RPMI8226 (cell line): ENCODE data around the gene XPA.
A peak's percentile ranks its signal among the peaks of the same experiment; 100 is the strongest.
"Not testable (repeated sequence)": the region's sequence is repeated elsewhere in the genome, so short reads cannot be mapped to it uniquely, and the experiment has no call there.

Experiments
- DNase-seq: peaks from one replicate; pipeline ENCODE4 v3.0.0-alpha.2; 2015

XPA gene

DNA sequence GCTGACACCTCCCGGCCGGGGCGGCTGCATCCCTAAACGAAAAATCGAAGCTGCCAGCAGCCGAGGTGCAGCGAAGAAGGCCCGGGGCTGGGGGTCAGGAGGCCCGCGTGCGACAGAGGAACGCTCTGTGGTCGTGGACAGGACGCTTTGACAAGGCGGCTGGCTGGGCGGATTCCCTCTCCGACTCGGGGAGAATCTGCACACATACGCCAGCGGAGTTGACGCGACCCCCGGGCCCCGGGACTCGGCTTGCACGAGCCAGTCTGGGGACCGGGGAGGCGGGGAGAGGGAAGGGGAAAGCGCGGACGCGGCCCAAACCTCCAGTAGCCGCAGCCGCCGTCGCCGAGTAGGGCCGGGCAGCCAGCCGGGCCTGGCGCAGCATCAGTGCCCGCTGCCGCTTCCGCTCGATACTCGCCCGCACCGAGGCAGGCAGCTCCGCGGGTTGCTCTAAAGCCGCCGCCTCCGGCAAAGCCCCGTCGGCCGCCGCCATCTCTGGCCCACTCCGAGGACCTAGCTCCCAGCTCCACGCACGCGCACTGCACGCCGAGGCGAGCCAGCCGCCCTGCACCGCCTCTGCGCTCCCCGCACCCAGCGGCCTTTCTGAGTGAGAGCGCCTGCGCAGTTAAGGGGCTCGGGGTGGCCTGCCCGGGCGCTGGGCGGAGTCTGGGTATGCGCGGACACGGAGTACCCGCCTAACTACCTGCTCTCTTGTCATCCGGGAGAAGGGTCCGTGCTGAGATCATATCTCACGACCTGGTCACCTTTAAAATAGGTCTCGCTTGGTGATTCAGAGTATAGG, at the start of gene XPA:
Gene XPA (minus strand): TSS at position 538 of the 799 bp plus-strand sequence. CDS start 48 bp downstream, at position 490.
- peak; percentile 93 for DNase-seq

- no peak for DNase-seq
Measured at GRCh38 chr9:97744710-97745708, 47.9 kb upstream of the XPA start.

- not testable (repeated sequence) for DNase-seq
Measured at GRCh38 chr9:97744025-97744424, 46.9 kb upstream of the XPA start.

DNA sequence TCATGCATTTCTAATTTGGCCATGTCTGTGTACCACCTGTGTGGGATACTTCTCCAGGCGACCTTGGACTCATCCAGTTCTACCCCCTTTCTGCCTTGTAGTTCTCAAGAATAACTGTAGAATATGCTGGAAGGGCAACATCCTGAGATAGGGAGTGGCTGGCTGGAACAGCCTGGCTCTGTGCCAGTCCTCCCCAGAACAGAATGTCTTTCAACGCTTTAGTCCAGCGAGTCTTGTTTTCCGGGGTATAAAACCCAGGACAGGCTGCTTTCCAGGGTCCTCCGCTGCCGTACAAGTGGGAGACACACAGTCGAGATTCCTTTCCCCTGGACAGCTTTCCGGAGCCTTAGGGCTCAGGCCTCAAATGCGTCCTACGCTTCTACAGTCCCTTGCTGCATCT, 45.4 kb upstream of the XPA start:
- no peak for DNase-seq

DNA sequence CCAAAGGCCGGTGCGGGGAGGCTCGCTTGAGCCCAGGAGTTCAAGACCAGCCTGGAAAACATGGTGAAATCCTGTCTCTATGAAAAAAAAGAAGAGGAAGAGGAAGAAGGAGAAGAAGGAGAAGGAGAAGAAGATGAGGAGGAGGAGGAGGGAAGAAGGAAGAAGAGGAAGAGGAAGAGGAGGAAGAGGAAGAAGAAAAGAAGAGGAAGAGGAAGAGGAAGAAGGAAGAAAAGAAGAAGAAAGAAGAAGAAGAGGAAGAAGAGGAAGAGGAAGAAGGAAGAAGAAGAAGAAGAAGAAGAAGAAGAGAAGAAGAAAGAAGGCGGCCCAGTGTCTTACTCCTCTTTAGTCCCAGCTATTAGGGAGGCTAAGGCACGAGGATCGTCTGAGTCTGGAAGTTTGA, 44.8 kb upstream of the XPA start:
- DNase-seq: no peak

GRCh38 chr9:97740848-97741821, 44.0 kb upstream of the XPA start:
- peak; percentile 8 for DNase-seq

GRCh38 chr9:97737429-97737828, 40.3 kb upstream of the XPA start:
- DNase-seq: no peak

DNA sequence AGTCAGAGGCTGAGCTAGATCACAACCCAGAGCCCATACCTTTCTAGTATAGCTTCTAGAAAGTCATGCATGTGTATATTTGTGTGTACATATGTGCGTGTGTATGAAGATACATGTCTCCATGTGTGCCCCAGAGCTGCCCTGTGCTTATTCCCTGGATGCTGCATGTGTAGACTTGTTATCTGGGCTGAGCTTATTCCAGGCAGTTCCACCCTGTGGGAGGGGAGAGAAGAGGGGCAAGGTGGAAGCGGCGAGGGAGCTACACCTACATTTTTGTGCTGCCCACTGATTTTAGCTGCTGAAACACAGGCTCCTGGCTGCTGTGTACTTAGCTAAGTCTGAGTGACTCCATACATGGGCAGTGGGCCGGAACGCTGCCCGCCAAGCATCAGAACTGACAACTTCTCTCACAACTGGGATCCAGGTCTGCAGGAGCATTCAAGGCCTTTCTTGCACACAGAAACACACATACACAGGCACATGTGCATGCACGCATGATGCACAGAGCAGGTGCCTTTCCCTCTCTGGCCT, 38.0 kb upstream of the XPA start:
- DNase-seq: no peak

DNA sequence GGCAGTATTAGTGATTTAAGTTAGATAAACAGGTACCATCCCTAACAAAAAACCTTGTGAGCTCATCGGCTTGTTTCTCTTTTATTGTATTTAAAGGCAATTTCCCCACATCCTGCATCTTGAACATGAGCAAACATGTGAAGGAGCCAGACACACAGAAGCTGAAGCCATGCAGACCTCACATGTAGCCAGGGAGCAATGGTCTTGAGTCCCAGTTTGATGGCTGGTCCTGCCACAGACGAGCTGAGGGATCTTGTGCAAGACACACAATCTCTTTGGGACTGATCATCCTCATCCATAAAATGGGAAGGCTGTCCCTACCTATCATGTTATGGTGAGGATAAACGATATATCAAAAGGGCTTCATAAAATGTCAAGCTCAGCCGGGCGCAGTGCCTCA, 29.6 kb upstream of the XPA start:
- no peak for DNase-seq

- no peak for DNase-seq
Measured at GRCh38 chr9:97723819-97724218, 26.7 kb upstream of the XPA start.

- no peak for DNase-seq
Measured at GRCh38 chr9:97722331-97722730, 25.2 kb upstream of the XPA start.

DNA sequence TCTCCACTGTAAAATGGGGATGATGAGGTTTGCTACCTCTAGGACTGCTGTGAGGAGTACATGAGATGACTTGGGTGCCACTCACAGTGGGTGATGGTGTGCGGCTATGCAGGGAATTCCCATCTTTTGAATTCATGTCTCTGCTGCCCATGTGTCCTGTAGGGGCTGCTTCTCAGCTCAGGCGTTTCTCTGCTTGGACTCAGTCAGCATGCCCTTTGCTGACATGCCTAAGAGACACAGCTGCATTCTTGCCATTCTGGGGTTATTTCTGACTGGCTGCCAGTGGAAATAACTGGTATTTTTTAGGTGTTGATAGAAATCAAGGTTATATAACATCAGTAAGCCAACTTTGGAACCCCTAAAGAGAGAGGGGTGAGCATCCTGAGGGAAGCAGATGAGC, 24.3 kb upstream of the XPA start:
- no peak for DNase-seq

DNA sequence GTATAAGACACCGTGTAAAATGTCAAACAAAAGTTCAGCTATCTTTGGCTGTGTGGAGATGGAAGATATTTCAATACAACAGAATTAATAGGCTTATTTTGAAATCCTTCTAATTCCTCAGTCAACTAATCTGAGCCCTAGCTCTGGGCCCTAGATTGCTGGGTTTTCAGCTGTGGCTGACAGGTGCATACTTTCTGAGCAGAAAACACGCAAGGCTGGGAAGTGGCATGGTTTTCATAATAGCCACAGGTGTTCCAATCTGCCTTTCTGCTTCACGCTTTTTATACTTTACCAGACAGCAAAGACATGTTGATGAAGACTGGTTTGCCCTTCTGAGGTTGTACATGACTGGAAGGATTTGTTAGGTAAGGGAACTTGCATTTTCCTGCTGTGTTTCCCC, 20.7 kb upstream of the XPA start:
- DNase-seq: no peak

- no peak for DNase-seq
Measured at GRCh38 chr9:97714435-97714834, 17.3 kb upstream of the XPA start.

GRCh38 chr9:97711223-97711626, 14.1 kb upstream of the XPA start:
- DNase-seq: no peak

DNA sequence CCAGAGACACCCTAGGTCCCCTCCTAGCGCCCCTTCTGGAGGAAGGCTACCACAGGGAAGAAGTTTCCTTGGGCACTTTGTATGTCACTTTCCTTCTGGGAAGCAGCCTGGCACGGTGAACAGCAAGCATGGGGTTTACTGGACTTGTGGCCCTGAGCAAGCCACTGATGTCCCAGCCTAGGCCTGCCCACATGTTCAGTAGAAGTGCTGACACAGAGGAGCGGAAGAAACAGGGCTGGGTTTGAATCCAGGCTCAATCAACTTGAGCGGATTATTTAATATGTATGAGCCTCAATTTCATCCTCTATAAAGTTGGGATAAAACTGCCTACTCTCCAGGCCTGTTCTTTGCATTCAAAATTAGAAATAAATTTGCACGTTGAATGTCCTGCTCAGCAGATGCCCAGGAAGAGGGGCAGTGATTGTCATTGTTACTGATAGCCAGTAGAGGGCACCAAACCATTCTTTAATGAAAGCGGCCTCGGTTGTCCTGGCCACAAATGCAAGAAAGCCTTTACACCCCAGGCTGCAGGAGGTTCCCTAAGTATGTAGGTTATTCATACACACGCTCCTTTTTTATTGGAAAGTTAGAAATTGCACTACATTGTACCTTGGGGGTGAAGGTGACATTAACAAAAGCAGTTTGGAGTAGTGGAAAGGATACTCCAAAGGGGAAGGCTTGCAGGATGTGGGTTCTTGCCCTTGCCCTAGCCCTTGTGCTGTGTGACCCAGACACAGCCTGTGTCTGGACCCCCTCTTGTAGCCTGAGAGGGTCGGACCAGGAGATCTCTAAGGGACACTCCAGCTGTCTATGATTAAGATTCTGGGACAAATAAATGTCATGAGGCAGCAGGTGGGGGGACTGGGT, 13.4 kb upstream of the XPA start:
- peak; percentile 50 for DNase-seq

GRCh38 chr9:97706246-97706645, 9.1 kb upstream of the XPA start:
- DNase-seq: no peak

GRCh38 chr9:97705354-97705950, 8.3 kb upstream of the XPA start:
- DNase-seq: no peak

GRCh38 chr9:97704851-97705250, 7.7 kb upstream of the XPA start:
- no peak for DNase-seq

- no peak for DNase-seq
Measured at GRCh38 chr9:97704345-97704677, 7.2 kb upstream of the XPA start.
